NCI-H2227 (cell line): ENCODE results near the gene POLDIP3.
A peak's percentile ranks its signal among the peaks of the same experiment; 100 is the strongest.

Experiments
- DNase-seq: peaks from one replicate; lab custom pipeline; 2025; ENCODE audit not compliant: unreplicated experiment; lab: John Stamatoyannopoulos, UW

POLDIP3 gene

GRCh38 chr22:42614312-42615091 lies at the start of gene POLDIP3:
POLDIP3 (minus strand) TSS chr22:42614883; CDS start chr22:42614857, 26 bp downstream.
- peak; percentile 97 for DNase-seq

- DNase-seq, result peak; percentile 82
Observed at GRCh38 chr22:42661985-42662831, 47.5 kb upstream of the POLDIP3 start.

- no peak for DNase-seq
Observed at GRCh38 chr22:42656578-42656977, 41.9 kb upstream of the POLDIP3 start.

- no peak for DNase-seq
Observed at GRCh38 chr22:42655693-42656092, 41.0 kb upstream of the POLDIP3 start.

- no peak for DNase-seq
Observed at GRCh38 chr22:42654436-42655073, 39.9 kb upstream of the POLDIP3 start.

- DNase-seq, result no peak
Observed at GRCh38 chr22:42653999-42654398, 39.3 kb upstream of the POLDIP3 start.

- no peak for DNase-seq
Observed at GRCh38 chr22:42651134-42651533, 36.5 kb upstream of the POLDIP3 start.

GRCh38 chr22:42649246-42650099 lies 34.8 kb upstream of the POLDIP3 start, which contains the start of gene CYB5R3:
CYB5R3 (minus strand) TSS chr22:42649392; CDS start chr22:42649315, 77 bp downstream.
- DNase-seq, result peak; percentile 81

- no peak for DNase-seq
Observed at GRCh38 chr22:42648368-42649245, 33.9 kb upstream of the POLDIP3 start.

GRCh38 chr22:42648017-42648367 lies 33.3 kb upstream of the POLDIP3 start:
- no peak for DNase-seq

GRCh38 chr22:42646569-42647525 lies 32.2 kb upstream of the POLDIP3 start:
- no peak for DNase-seq

GRCh38 chr22:42645938-42646568 lies 31.4 kb upstream of the POLDIP3 start:
- DNase-seq, result no peak

- no peak for DNase-seq
Observed at GRCh38 chr22:42645341-42645937, 30.8 kb upstream of the POLDIP3 start.

GRCh38 chr22:42644422-42645340 lies 30.0 kb upstream of the POLDIP3 start:
- no peak for DNase-seq

GRCh38 chr22:42643634-42644421 lies 29.1 kb upstream of the POLDIP3 start:
- no peak for DNase-seq
